NCI-H82 (cell line): ENCODE results near the gene UNC5B.
"Not testable (repeated sequence)": the region's sequence is repeated elsewhere in the genome, so short reads cannot be mapped to it uniquely, and the experiment has no call there.

Experiments used
- DNase-seq: peaks from one replicate; lab custom pipeline; 2025; lab: John Stamatoyannopoulos, UW

Gene UNC5B

DNA sequence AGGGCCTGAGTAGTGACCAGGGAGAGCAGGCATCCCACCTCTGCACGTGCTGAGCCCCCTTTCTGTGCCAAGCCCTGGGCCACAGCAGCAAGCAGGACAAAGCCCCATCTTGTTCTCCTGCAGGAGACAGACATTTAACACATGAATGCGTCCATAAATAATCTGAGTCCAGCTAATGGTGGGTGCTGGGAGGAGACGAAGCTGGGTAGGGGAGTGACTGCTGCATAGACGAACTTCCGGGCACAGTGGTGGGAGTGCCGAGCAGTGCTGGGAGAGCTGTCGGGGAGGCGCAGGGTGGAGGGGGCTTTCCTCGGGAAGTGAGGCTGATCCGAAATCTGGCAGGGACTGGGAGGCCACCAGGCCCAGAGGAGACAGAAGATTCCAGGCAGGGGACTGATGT lies 71.5 kb downstream of the UNC5B start:
- no peak for DNase-seq

DNA sequence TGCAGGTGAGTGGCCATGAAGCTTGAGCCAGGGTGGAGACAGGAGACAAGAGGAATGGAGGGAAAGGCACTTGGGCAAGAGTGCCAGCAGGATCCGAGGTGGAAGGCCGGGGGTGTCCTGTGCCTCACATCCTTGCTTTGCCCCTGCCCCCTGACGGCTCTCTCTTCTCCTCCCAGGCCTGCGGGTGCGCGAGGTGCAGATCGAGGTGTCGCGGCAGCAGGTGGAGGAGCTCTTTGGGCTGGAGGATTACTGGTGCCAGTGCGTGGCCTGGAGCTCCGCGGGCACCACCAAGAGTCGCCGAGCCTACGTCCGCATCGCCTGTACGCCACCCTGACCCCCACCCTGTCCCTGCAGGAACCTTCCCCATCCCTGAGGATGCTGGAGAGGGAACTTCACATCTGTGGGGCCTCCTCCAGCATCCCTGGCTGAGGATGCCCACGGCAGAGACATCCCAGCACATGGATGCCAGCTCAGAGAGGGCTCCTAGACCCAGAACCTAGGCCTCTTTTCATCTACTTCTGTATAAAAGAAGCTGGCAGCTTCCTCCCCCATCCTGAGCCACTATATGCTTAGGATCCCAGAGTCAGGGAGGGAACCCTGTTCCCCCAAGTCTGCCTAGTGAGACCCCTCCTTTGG lies 72.3 kb downstream of the UNC5B start:
- DNase-seq = no peak

DNA sequence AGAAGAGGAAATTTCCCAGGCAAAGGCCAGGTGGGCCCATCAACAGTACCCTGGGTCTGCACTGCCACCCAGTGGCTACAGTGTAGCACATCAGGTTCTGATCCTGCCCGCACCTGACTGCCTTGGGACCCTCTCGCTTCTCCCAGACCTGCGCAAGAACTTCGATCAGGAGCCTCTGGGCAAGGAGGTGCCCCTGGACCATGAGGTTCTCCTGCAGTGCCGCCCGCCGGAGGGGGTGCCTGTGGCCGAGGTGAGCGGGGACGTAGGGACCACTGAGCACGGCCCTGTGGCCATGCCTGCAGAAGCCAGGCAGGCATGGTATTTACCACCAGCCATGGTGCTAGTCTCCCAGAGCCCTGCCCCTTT lies 72.8 kb downstream of the UNC5B start:
- peak; percentile 67 for DNase-seq

DNA sequence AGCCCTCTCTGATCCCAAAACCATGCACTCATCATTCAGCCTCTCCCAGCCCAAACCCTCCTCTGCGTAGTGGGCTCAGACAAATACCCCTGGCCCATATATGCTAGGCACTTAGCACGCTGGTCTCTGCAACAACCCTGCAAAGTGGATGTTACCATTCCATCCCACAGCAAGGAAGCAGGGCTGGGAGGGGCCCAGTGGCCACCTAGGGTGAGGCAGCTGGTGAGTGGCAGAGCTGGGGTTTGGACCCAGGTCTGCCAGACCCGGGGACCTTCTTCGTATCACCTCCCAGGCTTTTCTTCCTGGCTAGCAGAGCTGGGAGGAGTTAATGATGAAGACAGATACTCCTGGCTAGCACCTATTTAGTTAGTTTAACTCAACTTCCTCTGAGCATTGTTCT lies 73.6 kb downstream of the UNC5B start:
- no peak for DNase-seq

DNA sequence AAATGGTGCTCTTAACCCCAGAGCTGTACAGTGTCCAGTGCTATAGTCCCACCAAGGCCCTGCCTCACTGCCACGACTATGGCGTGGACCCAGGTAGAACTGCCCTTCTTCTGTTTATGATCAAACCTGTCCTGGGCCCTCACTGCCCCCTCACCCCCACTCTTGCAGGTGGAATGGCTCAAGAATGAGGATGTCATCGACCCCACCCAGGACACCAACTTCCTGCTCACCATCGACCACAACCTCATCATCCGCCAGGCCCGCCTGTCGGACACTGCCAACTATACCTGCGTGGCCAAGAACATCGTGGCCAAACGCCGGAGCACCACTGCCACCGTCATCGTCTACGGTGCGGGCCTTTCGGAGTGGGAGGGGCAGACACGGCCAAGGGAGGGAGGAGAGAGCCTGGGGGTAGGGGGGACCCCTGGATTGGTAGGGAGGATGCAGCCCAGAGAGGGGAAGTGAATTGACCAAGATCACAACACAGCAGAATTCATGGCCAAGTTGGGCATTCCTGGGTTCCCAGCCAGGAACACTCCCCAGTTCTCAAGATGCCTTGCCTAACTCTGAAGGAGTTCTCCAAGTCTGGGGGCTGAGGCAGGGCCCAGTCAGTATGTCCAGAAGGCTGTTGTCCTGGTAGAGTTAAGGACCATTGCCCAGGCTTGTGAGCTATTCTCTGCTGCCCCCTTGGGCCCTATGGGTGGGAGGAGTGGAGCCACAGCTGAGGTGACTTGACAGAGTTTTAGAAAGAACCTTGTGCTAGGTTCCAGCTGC lies 74.3 kb downstream of the UNC5B start:
- DNase-seq = no peak

GRCh38 chr10:71287456-71287855 lies 75.1 kb downstream of the UNC5B start:
- no peak for DNase-seq

GRCh38 chr10:71288461-71288860 lies 76.1 kb downstream of the UNC5B start:
- no peak for DNase-seq

DNA sequence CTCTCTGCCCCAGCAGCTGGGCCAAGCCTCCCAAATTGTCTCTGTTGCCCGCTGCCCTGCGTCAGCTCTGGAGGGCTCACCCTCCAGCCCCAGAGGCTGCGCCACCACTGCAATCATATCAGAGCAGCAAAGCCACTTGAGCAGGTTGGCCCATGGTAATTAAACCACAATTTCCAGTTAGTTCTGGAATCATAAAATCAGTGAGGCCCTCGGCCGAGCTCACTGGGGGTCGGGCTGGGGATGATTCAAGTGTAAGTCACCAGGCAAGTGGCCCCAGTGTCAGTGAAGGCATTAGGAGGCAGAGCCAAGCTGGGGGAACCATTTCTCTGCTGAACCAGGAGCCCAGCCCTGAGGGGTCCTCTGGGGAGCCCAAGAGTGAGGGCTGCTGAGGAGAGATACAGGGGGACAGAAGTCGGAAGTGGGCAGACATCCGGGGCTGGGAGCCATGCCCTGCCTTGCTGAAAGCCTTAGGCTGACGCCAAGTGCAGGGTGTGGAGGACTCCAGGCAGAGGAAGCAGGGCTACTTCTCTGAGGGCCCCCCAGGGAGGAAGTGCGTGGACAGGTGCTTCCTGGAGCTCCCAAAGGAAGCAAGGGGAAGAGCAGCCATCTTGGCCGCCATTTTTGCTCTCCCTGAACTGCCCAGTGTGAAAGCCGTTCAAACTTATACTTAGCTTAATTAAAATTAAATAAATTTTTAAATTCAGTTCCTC lies 77.2 kb downstream of the UNC5B start:
- no peak for DNase-seq

- no peak for DNase-seq
These were observed 78.0 kb downstream of the UNC5B start for GRCh38 chr10:71290331-71290730.

DNA sequence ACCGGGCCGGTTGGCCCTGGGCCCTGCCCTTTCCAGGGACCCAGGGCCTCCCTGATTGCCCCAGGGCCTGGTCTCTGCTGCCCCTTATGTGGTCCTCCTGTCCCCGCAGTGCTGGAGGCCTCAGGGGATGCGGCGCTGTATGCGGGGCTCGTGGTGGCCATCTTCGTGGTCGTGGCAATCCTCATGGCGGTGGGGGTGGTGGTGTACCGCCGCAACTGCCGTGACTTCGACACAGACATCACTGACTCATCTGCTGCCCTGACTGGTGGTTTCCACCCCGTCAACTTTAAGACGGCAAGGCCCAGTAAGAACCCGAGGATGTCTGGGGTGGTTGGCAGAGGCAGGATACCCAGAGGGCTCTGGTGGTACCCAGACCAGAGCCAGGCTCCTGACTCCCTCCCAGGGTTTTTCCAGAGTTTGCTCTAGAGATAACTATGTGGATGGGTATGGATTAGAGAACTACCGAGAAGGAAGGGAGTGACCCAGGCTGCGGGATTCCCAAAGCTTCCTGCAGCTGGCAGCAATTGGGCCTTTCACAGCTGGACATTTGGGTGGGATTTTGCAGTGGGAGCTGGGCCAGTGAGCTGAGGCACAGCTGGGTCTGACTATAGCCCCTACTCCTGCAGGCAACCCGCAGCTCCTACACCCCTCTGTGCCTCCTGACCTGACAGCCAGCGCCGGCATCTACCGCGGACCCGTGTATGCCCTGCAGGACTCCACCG lies 78.6 kb downstream of the UNC5B start:
- DNase-seq = no peak

GRCh38 chr10:71291528-71291900 lies 79.1 kb downstream of the UNC5B start:
- no peak for DNase-seq

DNA sequence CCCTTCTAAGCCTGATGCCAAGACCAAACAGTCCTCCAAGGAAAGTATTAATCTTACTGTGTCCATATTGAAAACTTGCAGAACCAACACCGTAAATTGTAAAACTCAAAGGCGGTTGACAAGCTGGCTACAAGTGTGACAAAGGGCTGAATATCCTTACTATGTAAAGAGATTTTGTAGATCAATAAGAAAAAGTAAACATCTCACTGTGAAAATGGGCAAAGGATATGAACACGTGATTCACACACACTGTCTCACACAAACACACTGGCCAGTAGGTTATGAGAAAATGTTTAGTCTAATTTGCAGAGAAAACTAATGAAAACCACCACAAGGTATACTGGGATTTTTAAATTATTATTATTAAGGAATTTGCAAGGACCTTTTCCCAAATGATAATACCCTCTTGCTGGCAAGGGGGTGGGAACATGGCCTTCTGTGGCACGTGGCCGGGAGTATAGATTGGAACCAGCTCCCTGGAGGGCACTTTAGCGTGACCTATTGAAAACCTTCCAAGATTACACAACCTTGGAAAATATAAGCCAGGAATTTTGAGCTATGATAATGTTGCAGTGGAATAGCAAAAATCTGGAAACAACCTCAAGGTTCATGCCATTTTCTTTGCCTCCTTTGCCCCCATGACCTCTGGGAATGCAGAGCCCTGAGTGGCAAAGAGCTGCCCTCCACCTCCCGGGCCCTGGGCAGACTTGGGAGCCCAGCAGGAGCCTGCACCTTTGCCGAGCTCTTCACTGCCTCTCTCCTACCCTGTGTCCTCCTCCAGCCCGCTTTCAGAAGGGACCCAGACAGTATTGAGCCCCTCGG lies 80.5 kb downstream of the UNC5B start:
- no peak for DNase-seq

DNA sequence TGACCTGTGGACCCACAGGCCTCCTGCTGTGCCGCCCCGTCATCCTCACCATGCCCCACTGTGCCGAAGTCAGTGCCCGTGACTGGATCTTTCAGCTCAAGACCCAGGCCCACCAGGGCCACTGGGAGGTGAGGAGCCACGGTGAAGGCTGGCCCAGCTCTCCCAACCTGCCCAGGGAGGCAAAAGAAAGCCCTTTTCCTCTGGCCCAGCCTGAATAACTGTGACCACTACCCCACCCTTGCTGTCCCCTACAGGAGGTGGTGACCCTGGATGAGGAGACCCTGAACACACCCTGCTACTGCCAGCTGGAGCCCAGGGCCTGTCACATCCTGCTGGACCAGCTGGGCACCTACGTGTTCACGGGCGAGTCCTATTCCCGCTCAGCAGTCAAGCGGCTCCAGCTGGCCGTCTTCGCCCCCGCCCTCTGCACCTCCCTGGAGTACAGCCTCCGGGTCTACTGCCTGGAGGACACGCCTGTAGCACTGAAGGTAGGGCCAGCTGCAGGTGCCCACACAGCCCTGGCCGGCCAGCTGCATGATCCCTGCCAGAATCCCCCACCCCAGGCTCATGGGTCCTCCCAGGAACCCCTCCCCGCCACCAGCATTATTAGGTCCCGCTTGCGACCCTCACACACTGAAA lies 81.2 kb downstream of the UNC5B start:
- no peak for DNase-seq

- DNase-seq = no peak
These were observed 81.8 kb downstream of the UNC5B start for GRCh38 chr10:71294091-71294561.

DNA sequence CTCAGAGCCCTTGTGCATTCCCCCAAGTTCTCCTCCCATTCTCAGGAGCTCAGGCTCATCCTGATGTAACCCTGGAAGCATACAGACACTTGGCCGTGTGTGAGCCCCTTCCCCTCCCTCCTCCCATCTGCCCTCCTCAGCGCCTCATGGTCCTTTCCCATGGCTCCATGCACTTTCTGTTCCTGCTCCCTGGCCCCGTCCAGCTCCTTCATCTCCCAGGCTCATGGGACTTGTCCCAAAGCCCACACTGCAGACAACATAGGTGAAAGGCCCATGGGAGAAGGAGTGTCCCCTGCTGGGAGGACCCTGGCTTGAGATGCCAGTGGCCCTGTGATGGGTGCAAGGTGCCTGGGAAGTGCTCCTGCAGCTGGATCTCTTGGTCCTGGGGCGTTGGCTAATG lies 82.5 kb downstream of the UNC5B start:
- no peak for DNase-seq

DNA sequence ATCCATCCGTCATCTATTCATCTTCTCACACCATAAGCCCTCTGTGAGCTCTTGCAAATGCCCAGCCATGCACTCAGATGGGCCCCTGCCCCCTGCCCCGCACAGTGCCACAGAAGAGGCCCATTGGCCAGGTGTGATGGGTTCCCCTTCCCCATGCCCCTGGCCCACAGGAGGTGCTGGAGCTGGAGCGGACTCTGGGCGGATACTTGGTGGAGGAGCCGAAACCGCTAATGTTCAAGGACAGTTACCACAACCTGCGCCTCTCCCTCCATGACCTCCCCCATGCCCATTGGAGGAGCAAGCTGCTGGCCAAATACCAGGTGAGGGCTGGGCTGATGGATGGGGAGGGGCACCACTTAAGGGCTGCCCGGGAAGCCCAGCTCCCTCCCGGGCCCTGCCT lies 83.3 kb downstream of the UNC5B start:
- DNase-seq = no peak

DNA sequence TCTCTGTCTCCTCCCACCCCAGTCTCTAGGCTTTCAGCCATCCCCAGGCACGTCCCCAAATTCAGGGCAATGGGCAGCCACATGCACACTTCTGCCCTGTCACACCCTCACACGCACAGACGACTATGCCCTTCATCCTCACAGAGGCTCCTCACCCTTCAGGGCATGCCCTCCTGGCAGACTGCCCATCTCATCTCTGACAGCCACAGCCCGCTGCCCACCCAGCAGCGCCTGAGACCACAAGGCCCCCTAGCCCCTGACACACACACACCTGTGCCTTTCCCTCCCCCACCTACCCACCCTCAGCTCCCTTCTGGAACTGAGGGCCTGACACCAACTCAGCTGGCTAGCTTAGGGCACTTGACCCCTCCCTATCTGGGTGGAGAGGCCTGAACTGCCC lies 83.7 kb downstream of the UNC5B start:
- no peak for DNase-seq

DNA sequence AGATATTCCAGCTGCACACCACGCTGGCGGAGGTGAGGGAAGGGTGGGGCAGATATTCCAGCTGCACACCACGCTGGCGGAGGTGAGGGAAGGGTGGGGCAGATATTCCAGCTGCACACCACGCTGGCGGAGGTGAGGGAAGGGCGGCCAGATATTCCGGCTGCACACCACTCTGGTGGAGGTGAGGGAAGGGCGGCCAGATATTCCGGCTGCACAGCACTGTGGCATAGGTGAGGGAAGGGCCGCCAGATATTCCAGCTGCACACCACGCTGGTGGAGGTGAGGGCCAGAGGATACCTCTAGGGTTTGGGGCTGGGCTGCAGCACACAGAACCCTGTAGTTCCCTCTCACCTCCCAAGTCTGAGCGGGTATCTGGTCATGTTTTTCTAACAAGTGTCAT lies 84.4 kb downstream of the UNC5B start:
- not testable (repeated sequence) for DNase-seq

- no peak for DNase-seq
These were observed 85.0 kb downstream of the UNC5B start for GRCh38 chr10:71297343-71297742.

- DNase-seq = no peak
These were observed 86.9 kb downstream of the UNC5B start for GRCh38 chr10:71299071-71299785.
